HG03175 (cell line): ENCODE data around the gene C22orf23.
"Not testable (repeated sequence)": the region's sequence is repeated elsewhere in the genome, so short reads cannot be mapped to it uniquely, and the experiment has no call there.

Experiments
- ATAC-seq: cut with Tn5 transposase; IDR thresholded peaks from one replicate; pipeline ENCODE4 v1.9.1; 2021; ENCODE audit warnings: mild to moderate bottlenecking, moderate library complexity; ENCODE audit not compliant: unreplicated experiment

C22orf23 gene

GRCh38 chr22:37957232-37957631 is 3.8 kb upstream of the C22orf23 start:
- no peak for ATAC-seq

- ATAC-seq, result not testable (repeated sequence)
Measured at GRCh38 chr22:37955825-37956397, 2.5 kb upstream of the C22orf23 start.

- ATAC-seq, result no peak
Measured at GRCh38 chr22:37954686-37955085, 1.3 kb upstream of the C22orf23 start.

- peak; percentile 4 for ATAC-seq
Measured at GRCh38 chr22:37953062-37953436, 352 bp downstream of the C22orf23 start.

GRCh38 chr22:37952629-37953028 is 772 bp downstream of the C22orf23 start:
- ATAC-seq, result not testable (repeated sequence)

- ATAC-seq, result no peak
Measured at GRCh38 chr22:37951305-37951704, 2.1 kb downstream of the C22orf23 start.

- ATAC-seq, result not testable (repeated sequence)
Measured at GRCh38 chr22:37947142-37947795, 6.1 kb downstream of the C22orf23 start.

GRCh38 chr22:37944423-37944822 is 9.0 kb downstream of the C22orf23 start:
- not testable (repeated sequence) for ATAC-seq

GRCh38 chr22:37943825-37944198 is 9.6 kb downstream of the C22orf23 start:
- no peak for ATAC-seq

- ATAC-seq, result no peak
Measured at GRCh38 chr22:37943136-37943824, 10.1 kb downstream of the C22orf23 start.

- ATAC-seq, result no peak
Measured at GRCh38 chr22:37942133-37942532, 11.3 kb downstream of the C22orf23 start.

- no peak for ATAC-seq
Measured at GRCh38 chr22:37940698-37941376, 12.6 kb downstream of the C22orf23 start.

- ATAC-seq, result peak; percentile 81
Measured at GRCh38 chr22:37933711-37934376, 19.6 kb downstream of the C22orf23 start.

- ATAC-seq, result no peak
Measured at GRCh38 chr22:37932821-37933578, 20.4 kb downstream of the C22orf23 start.

- no peak for ATAC-seq
Measured at GRCh38 chr22:37932401-37932800, 21.0 kb downstream of the C22orf23 start.

- ATAC-seq, result no peak
Measured at GRCh38 chr22:37931893-37932389, 21.5 kb downstream of the C22orf23 start.

GRCh38 chr22:37930952-37931440 is 22.4 kb downstream of the C22orf23 start:
- ATAC-seq, result no peak

GRCh38 chr22:37930270-37930951 is 23.0 kb downstream of the C22orf23 start:
- ATAC-seq, result no peak

- ATAC-seq, result no peak
Measured at GRCh38 chr22:37929390-37929789, 24.0 kb downstream of the C22orf23 start.

- no peak for ATAC-seq
Measured at GRCh38 chr22:37927637-37927936, 25.8 kb downstream of the C22orf23 start.
